Measurements from ENCODE around the gene EPHA4.
"Not testable (repeated sequence)": the region's sequence is repeated elsewhere in the genome, so short reads cannot be mapped to it uniquely, and the experiment has no call there.

EPHA4 gene

DNA sequence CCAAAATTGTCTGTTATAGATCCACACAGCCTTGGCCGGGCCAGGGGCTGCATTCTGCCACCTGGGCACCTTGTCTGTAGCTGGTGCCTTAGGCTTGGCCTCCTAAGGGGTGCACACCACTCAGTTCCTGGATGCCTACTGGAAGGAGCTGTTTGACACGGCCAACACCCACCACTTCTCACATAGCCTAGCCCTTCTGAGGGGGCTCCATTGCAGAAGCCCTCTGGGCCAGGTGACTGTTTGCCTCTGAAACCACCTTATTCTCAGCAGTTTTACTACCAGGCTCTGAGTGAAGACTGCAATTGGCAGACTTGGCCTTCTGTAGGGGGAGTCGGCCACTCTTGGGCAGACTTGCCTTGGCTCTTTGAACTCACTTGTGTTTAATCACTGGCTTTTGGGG is 39.5 kb downstream of the EPHA4 start:
- no peak for DNase-seq

DNA sequence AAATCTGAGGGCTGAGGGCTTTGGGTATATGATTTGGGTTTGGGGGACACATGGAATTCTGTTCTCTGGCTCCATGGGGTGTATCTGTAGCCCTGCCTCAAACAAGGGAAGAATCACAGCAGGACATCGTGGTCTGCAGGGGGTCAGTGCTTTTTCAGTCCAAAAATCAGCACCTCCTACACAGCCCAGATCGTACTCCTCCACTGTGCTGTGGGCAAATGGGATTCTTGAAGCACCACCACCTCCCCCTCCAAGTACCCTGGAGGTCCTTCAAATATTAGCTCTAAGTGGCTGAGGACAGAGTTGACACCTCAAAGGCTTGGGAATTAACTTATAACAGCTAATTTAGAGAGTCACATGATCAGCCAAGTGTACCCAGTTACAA is 41.5 kb downstream of the EPHA4 start:
- DNase-seq, result no peak

DNA sequence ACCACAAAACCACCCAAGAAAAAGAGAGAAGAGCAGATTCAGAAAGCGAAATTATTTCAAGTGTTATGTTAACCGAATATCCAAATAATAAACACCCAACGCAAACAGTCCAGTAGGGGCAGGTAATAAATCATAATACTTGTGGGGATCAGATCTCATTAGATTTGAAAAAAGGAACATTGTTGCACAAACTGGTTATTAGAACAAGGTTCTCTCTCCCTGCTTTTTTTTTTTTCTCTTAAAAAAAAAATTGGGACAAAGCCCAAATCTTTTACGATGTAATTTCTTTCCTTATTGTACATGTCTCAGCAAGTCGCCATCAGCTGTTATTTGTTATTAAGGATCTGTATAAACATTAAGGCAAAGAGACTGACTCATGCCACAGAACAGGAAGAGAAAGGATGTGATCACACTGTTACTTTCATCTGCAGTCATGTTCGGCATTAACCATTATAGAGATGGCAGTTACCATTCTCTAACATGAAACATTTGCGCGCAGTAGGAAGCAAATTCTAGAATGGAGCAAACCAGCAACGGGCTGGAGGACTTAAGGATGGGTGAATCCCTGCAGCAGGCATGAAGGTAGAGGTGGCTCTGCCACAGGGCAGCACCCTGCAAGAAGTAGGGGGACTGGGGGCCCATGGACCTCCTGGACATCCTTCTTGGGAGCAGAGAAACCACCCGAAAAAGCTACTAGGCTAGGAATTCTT is 42.0 kb downstream of the EPHA4 start:
- DNase-seq, result no peak

DNA sequence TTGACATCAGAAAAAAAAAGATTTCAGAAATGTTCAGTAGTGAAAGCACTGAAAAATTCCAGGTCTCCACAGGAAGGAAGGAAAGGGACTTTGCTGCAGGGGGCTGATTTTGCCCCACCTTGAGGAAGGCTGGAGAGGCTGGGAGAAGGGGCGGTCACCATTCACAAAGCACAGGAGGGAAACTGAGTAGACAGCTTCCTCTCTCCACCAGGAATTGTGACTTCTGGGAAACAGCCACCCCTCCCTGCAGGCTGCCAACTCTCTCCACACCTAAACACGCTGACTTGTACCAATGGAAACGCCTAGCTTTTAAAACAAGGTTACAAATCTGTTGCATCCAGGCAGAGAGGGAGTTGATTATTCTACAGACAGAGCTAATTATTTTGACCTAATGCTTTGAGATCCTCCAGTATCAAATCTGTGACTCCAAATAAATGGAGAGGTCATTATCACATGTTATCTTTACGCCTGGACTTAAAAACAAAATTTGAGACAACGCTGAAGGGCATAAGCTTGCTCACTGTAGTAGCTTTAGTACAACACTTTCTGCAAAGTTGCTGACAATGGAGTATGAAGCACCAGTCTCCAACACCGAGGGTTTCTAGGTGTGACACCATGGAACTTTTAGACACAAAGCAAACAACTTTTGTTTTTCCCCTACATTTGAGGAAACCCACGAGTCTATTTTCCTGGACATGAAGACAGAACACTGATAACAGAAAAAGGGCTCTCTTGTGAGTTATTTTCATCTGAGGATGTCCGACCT is 42.7 kb downstream of the EPHA4 start:
- no peak for DNase-seq

DNA sequence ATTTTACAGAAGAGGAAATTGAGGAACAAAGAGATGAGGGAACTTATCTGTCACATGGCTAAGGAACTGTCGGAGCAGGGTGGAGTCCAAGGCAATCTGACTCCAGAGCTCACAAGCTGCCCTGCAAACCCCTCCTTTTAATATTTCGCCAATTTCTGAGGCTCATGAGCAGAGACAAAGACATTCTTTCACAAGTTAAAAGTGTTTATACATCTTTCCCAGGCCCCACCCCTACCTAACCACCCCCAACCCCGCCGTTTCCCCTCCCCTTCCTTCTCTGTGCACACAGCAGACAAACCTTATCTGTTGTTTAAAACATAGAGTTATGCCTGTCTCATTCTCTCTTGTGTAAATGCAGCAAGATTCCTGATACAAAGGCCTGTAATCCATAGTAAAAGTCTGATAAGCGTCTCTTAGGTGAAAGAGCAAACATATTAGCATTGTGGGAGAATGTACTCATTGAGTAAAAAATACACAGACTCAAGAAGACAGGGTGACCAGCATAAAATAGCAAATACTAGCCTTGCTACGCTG is 44.3 kb downstream of the EPHA4 start:
- no peak for DNase-seq

DNA sequence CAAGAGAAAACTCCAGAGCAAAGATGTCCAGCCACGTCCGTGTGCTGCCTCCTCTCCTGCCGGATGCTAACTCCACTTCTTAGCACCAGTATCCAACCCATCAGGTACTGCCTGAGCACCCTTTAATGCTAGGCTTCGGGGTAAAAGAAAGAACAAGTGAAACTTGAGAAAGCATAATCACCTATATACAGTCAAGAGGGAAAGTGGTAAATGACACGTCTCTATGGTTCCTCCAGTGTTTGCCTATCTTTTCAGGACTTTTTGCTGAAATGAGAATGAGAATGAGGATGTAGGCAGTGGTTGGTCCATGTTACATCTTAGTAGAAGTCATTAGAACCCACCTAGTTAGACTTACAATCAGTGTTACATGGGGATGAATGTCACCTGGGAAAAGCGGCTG is 47.9 kb downstream of the EPHA4 start:
- no peak for DNase-seq

DNA sequence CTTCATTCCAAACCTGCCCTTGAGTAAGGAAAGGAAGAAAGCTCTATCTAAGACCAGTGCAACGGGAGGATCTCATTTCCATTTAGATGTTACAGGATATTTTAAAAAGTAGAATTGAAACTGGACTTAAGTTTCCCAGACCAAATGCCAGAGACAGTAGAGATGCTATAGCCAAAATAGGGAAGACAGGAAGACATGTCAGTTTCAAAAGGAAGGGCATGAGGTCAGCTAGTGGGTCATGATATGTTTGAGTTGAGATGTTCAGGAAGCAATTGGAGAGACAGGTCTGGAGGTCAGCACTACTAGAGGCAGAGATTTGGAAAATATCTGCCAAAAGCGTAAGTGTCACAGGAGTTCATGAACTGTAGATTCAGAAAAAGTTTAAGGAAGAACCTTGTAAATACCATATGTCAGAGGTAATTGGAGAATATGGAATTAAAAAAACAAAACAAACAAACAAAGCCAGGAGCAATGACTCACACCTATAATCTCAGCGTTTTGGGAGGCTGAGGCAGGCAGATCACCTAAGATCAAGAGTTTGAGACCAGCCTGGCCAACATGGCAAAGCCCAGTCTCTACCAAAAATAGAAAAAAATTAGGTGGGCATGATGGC is 50.8 kb downstream of the EPHA4 start:
- no peak for DNase-seq

DNA sequence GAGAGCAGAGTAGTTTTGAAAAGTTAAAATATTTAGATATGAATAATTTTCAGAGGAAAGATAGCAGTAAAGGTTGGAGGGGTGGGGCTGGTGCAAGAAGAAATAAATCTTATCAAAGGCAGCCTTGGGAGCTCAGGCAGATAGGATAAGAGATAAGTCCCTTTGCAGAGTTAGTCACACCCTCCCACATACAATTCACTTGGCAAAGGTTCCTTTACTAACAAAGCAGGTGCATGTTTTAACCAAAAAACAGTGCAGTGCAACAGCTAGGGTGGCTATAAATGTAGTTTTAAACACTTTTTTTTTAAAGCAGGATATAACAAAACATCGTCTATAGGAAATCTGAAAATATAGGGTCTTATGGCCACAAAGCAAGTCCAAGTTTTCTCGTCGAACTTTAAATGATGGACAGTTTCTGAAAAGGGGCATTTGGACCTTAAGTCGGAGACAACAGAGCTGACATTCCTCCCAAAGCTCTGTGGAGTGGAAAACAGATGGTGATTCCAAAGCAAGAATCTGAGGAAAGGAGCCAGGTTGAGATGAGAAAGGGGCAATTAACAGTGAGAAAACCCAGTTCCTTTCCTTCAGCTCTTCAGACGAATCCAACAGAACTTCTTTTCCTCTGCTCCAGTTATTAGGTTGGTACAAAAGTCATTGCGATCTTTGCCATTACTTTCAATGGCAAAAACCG is 53.0 kb downstream of the EPHA4 start:
- no peak for DNase-seq

DNA sequence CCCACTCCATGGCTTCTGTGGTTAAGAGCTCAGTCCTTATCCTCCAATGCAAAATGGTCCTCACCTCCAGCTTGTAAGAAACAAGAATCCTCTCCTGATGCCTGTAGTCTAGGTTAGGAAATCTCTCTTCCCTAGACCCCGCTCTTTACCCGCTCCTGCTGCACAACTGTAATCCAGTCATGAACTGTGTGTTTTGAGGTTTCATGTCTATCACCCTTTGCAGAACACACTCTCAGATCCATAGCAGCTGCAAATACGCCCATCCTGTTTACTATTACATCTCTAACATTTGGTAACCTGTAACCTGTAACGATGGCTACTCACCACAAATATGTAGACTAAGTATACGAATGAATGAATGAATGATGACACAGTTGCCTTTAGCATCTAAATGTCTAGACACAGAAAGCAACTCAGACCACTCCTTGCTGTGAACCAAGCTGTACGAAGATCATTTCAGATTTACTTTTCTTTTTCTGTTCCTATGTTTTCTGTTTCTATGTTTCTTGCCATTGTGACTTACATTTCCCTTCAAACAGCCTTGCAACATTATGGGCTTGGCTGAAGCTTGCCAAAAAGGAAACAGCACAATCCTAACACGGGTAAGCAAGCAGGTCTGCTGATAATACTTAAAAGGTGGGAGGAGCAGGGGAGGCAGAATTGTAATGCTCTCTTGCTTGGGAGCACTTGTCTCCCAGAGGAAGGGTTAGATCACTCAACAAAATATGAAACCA is 53.7 kb downstream of the EPHA4 start:
- DNase-seq, result no peak

DNA sequence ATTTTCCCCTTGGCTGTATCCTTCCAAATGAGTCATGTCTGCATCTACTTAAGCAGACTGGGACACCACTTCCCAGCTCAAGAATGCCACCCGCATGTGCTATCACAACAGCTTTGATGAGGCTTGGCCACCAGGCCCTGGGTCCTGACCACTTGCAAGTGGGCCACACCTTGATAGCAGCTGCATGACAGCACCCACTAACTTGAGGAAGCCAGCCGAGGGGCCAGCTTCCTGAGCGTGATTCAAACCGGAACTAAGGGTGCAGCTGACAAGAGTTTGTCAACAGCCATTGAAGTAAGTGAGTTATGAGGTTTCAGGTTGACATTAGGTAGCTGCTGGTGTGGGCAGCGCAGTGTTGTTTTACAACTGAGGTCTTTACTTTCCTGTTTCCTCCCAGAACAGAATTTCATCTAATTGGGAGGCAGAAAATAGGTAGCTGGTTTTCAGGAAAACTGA is 54.4 kb downstream of the EPHA4 start:
- DNase-seq, result no peak

DNA sequence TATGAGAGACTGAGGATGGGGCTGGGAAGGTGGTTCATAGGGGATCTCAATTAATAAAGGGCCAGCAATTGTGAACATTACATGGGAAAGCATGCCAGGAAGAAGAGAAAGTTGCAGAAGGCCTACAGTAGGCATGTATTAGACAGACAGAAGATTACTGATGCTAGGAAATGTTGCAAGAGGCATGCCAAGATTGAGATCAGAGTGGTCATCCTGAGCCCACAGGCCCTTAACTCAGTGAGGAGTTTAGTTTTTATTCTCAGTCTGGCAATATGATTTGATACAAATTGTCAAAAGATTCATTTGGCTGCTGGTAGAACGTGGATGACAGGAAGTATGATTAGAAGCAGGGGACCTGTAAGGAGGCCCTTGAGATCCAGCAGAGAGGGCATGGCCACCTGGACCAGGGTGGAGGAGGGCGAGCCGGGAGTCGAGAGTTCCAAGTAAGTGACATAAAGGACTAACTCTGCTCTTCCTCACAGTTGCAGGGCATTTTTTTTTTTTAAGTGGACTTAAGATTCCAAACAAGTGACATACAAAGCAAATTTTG is 54.9 kb downstream of the EPHA4 start:
- DNase-seq, result no peak

DNA sequence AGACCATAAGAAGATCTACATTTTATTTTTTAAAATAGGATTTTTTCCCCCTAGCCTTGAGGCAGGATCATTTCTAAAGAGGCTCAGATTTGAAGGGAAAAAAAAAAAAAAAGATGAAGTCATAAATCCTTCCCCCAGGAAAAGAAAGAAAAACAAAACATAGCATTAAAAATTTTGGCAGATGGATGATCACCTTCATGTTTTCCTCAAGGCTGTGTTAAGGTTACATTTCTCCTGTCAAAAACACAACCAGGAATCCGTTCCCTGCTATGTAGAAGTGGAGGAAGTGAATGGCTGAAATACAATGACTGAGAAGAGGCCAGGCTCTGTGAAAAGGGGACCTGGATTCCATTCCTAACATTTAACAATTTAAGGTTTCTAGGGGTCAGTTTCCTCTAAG is 56.2 kb downstream of the EPHA4 start:
- DNase-seq, result no peak

DNA sequence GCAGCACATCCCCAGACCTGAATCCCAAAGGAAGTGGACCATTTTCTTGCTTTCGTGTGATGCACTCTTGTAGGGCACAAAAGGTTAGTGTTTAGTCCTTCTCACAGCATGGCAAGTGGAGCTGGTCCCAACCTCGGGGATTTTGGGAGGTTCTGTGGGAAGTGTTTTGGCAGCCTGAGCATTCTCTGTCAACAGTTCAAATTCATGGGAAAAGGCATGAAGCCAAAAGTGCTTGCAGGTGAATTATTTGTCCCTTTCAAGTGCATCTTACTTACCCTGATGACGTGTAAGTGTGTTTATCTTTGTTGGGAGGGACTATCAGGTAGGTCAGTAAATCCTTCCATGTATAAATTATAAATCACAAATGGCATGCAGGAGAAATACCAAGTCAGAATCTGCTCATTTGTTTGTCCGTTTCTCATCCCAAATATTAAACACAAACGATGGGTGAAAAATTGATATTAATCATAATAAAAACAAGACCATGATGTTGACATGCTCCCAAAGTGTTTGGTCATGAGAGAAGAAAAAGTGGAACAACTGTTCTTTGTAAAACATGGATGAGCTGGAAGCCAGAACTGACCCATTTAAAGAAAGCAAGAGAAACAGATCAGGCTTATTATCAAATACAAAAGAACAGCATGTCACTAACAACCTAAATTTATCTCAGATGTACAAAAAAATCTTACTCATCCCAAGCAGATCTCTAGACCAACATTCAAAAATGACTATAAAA is 57.6 kb downstream of the EPHA4 start:
- no peak for DNase-seq

DNA sequence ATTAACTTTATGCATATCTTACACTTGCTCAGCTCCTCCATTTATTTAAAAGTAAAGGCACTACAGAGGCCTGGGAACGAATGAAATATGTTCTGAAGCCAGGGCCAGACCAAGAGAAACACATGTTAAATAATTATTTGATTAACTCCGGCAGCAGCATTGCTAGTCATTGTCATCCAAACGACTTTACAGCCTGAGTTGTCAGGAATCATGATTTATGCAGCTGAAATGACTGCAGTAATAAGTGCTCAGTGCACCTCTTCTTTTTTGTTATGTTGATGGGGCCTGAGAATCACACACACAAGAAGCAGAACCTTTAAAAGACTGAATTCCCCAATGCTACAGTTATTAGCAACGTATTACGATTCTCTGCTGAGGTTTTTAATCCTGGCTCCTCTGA is 58.9 kb downstream of the EPHA4 start:
- no peak for DNase-seq

DNA sequence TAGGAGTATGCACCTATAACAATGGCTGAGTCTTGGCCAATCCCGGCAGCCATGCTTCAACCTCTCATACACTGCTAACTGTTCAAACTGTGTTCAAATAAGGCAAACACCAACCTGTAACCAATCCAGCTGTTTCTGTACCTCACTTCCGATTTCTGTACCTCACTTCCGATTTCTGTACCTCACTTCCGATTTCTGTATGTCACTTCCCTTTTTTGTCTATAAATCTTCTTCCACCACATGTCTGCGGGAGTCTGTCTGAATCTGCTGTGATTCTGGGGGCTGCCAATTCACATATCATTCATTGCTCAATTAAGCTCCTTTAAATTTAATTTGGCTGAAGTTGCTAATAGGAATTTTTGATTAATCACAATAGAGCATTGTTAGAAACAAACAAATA is 60.8 kb downstream of the EPHA4 start:
- not testable (repeated sequence) for DNase-seq

DNA sequence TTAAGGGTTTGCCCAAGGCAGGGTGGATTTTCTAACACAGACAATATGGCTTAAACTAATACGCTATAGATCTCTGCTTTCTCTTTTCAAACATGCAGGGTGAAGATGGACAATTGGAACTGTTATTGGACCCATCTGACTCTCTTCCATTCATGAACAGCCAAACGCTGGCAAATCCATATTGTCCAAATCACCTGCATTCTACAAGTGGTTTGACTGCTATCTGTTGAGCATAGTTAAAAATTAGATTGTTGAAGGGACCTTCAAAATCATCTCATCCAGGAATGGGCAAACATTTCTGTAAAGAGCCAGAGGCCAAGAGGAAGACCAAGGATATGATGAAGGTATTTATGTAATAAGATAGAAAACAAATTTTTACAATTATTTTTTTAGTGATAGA is 65.6 kb downstream of the EPHA4 start:
- DNase-seq, result no peak

DNA sequence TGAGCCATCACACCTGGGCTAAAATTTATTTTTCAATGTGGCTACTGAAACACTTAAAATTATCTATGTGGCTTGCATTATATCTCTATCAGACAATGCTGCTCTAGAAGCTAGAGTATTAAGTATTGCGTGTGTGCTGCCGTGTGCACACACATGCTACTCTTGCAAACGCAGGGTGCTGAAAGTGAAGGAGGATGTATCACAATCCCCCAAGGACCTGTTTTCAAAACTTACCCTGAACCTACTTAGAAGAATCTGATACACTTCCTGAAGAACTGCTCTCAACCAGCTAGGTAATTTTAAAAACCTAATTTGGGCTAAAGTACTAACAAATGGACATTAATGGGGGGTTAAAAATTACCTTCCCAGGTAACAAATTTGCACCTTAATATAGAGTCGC is 66.5 kb downstream of the EPHA4 start:
- DNase-seq, result no peak

DNA sequence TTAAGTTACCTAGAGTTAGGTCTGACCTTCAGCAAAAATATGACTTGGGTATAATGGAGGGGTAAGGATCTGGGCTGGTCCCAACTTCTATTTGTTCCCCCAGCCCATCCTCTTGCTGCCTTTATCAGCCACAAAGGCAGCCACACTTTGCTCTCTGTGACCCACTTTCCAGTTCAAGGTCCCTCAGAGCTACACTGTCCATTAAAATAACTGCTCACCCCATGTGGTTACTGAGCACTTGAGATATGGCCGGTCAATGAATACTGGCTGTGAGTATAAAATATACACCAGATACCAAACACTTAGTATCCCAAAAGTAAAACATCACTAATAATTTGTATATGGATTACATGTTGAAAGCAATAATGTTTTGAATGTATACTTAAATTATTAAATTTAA is 67.2 kb downstream of the EPHA4 start:
- no peak for DNase-seq

DNA sequence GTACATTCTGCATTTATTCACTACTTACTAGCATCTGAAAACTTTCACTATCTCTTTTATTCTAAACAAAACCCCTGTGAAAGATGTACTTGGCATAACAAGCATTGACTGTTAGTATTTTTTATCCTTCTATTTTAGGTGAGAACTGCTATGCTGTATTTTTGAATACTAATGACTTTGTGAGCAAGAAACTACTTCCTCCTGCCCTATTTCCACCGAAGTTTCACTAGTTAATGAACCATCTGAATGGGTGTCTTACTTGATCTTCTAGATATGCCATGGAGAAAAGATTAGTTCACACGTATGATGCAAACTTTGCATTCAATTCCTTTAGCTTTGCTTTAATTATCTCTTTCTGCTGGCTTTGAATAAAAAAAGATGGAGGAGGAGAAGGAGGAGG is 68.1 kb downstream of the EPHA4 start:
- no peak for DNase-seq

DNA sequence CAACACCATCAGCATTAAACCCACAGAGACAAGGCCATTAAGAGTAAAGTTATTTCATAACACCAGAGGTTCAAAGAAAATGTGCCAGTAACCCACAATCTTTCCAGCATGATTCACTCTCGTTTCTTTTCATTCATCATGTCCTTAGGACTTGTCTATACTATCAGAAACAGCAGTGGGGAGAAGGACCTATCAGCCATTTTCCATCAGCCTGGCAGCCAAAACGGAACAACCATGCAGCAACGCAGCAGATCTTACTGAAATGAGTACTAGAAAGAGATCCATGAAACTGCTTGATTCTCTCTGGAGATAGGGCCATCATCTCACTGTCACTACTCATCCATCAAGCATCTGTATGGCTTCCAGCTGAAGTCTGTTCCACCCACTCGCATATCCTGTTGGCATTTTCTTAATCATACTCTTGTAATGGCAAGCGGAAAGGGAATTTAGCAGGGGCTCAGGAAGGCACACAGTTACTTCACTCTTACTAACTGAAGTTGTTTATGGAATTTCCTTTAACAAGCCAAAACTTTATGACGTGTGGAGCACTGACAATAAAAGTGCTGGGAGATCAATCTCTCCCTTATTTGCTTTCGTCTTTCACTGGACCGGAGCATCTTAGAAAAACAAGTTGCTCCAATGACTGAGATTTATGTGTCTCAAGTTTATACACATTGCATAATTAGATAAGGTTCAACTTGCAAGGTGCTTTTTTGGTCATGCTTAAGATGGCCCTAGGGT is 69.7 kb downstream of the EPHA4 start:
- no peak for DNase-seq

DNA sequence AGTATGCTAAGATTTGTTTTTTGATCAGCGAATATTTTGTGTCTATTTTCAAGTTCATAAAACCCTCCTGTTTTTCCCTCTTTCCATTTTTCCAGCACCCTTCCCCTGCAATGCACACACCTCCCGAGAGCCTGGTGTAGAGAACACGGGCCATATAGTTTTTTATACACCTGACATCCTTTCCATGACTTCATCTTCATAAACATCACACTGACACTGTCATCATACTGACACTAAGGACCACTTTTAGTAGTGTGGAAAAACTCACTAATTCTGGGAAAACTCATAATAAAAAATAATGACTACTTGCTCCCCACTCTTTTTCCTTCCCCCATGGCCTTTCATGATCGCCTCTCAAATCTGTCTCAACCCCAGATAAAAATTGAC is 70.2 kb downstream of the EPHA4 start:
- no peak for DNase-seq
